Measurements from ENCODE around the gene WDR35.

- TF ChIP-seq CTCF (IDR thresholded peaks at IDR 0.05) (no peak), POLR2A (IDR thresholded peaks at IDR 0.05) (no peak)
These were observed 16.4 kb downstream of the WDR35 start for GRCh38 chr2:19973466-19973865.

Data from body of pancreas (tissue), 4 donors.